K562 (cell line): ENCODE results near the gene RPS6KA2.

Source experiments
- ARNT ChIP-seq, 2 experiments: fragments of 450-650 bp; IDR thresholded peaks; 2 replicates each; pipeline ENCODE4 v1.6.1; 2016; ENCODE audit warnings: mild to moderate bottlenecking in 1 of 2
- BRF2 ChIP-seq: IDR thresholded peaks from 3 replicates; pipeline ENCODE4 v1.6.1; 2011; ENCODE audit warnings: borderline replicate concordance, mild to moderate bottlenecking; ENCODE audit not compliant: insufficient read length, insufficient read depth
- CBFB ChIP-seq: sonication (generic); formaldehyde crosslinking; IDR thresholded peaks from 2 replicates; pipeline ENCODE4 v1.4.0; 2020; ENCODE audit warnings: mild to moderate bottlenecking, missing genetic modification reagents
- JUND ChIP-seq, 2 experiments: IDR thresholded peaks; 2 replicates in 1 of 2; 3 replicates in 1 of 2; pipeline ENCODE4 v1.6.1; 2011; ENCODE audit warnings: borderline replicate concordance in 2 of 2, low read depth in 2 of 2, low read length in 2 of 2, improper control_type of control experiment in 1 of 2, missing biosample characterization in 1 of 2, missing genetic modification characterization in 1 of 2, missing genetic modification reagents in 1 of 2
- MAFG ChIP-seq: fragments of 450-650 bp; conservative IDR thresholded peaks from 2 replicates; pipeline ENCODE4 v1.6.1; 2016; ENCODE audit warnings: missing genetic modification characterization, missing compliant biosample characterization
- MTA1 ChIP-seq: fragments of 450-650 bp; IDR thresholded peaks from 2 replicates; pipeline ENCODE4 v1.6.1; 2017; ENCODE audit warnings: borderline replicate concordance
- TF ChIP-seq, protein P1 (sequence below), 3 experiments: IDR thresholded peaks in 2 of 3; conservative IDR thresholded peaks in 1 of 3; 2 replicates each; pipeline ENCODE4 v1.5.1; 2011 to 2012; ENCODE audit warnings: low read length in 3 of 3, mild to moderate bottlenecking in 3 of 3, control low read depth in 2 of 3, improper control_type of control experiment in 1 of 3, inconsistent platforms in 1 of 3, low read depth in 1 of 3, mixed read lengths in 1 of 3, moderate library complexity in 1 of 3; ENCODE audit not compliant: insufficient read depth in 2 of 3

DNA sequence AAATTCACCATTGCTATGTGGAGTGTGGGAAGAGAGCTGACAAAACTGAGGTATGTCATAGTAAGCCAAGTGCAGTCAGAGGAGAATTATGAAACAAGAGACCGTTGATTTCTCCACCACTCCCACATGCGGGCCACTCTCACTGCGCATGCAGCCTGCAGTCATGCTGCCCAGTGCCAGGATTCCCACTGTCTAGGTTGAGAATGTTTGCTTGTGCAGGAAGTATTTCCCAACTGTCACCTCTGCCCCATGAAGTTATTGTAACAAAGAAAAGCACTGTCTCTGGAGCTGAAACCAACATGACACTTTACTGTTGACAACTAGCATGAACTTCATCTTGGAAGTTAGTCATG lies 266.0 kb downstream of the RPS6KA2 start:
- TF ChIP-seq, protein P1, sequence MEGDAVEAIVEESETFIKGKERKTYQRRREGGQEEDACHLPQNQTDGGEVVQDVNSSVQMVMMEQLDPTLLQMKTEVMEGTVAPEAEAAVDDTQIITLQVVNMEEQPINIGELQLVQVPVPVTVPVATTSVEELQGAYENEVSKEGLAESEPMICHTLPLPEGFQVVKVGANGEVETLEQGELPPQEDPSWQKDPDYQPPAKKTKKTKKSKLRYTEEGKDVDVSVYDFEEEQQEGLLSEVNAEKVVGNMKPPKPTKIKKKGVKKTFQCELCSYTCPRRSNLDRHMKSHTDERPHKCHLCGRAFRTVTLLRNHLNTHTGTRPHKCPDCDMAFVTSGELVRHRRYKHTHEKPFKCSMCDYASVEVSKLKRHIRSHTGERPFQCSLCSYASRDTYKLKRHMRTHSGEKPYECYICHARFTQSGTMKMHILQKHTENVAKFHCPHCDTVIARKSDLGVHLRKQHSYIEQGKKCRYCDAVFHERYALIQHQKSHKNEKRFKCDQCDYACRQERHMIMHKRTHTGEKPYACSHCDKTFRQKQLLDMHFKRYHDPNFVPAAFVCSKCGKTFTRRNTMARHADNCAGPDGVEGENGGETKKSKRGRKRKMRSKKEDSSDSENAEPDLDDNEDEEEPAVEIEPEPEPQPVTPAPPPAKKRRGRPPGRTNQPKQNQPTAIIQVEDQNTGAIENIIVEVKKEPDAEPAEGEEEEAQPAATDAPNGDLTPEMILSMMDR (IDR thresholded peaks at IDR 0.05 in 2 of 3, conservative IDR thresholded peaks at IDR 0.05 in 1 of 3; ENCODE audit: insufficient read depth in 2 of 3, low read depth in 1 of 3, low read length in 3 of 3), result no peak
- no peak for TF ChIP-seq MAFG (tag)
- TF ChIP-seq BRF2, result no peak
- no peak for TF ChIP-seq CBFB (CRISPR knock-in tag)
- TF ChIP-seq ARNT (IDR thresholded peaks at IDR 0.05), result no peak
- TF ChIP-seq MTA1, result no peak
- TF ChIP-seq JUND (IDR thresholded peaks at IDR 0.05; ENCODE audit: borderline replicate concordance, low read depth, low read length), result no peak
- TF ChIP-seq JUND (tag; IDR thresholded peaks at IDR 0.05; ENCODE audit: borderline replicate concordance, low read depth, low read length), result no peak
